HepG2 (cell line): ENCODE results near the gene TRIM37. TPM values are rescaled to one million over a fixed set of nuclear protein-coding genes. Genes with fewer than 3 reads are reported as not detected.

Experiments used
- CAMTA2 ChIP-seq: sonication (generic); formaldehyde crosslinking; IDR thresholded peaks from 2 replicates; pipeline ENCODE4 v1.4.0; 2020; ENCODE audit warnings: mild to moderate bottlenecking, missing genetic modification reagents, borderline replicate concordance
- JARID2 ChIP-seq: sonication (generic); formaldehyde crosslinking; IDR thresholded peaks from 2 replicates; pipeline ENCODE4 v1.8.1; 2023; ENCODE audit warnings: missing genetic modification reagents, inconsistent platforms; ENCODE audit not compliant: insufficient replicate concordance
- MAF1 ChIP-seq: sonication (generic); formaldehyde crosslinking; IDR thresholded peaks from 2 replicates; pipeline ENCODE4 v1.5.0; 2020; ENCODE audit warnings: missing genetic modification reagents, borderline replicate concordance
- MIER2 ChIP-seq: IDR thresholded peaks from 2 replicates; pipeline ENCODE4 v1.6.1; 2016; ENCODE audit warnings: missing biosample characterization, missing genetic modification reagents
- PHF20 ChIP-seq: sonication (generic); formaldehyde crosslinking; IDR thresholded peaks from 2 replicates; pipeline ENCODE4 v1.5.0; 2020; ENCODE audit warnings: mild to moderate bottlenecking, missing genetic modification reagents
- SMAD9 ChIP-seq: sonication (generic); formaldehyde crosslinking; IDR thresholded peaks from 2 replicates; pipeline ENCODE4 v1.5.1; 2020; ENCODE audit warnings: mild to moderate bottlenecking, missing genetic modification reagents
- TGIF2 ChIP-seq: IDR thresholded peaks from 2 replicates; pipeline ENCODE4 v1.6.1; 2016; ENCODE audit warnings: control low read depth, missing compliant biosample characterization
- ZNF143 ChIP-seq: sonication (generic); formaldehyde crosslinking; IDR thresholded peaks from 2 replicates; pipeline ENCODE4 v1.4.0; 2020; ENCODE audit warnings: missing genetic modification reagents
- ZNF230 ChIP-seq: sonication (generic); formaldehyde crosslinking; IDR thresholded peaks from 2 replicates; pipeline ENCODE4 v1.4.0; 2020; ENCODE audit warnings: mild to moderate bottlenecking, missing genetic modification reagents
- ZNF234 ChIP-seq: sonication (generic); formaldehyde crosslinking; conservative IDR thresholded peaks from 2 replicates; pipeline ENCODE4 v1.5.1; 2020; ENCODE audit warnings: mild to moderate bottlenecking, missing genetic modification reagents
- ZNF460 ChIP-seq: sonication (generic); formaldehyde crosslinking; IDR thresholded peaks from 2 replicates; pipeline ENCODE4 v1.5.1; 2020; ENCODE audit warnings: missing genetic modification reagents, mild to moderate bottlenecking, borderline replicate concordance
- ZNF775 ChIP-seq: sonication (generic); formaldehyde crosslinking; IDR thresholded peaks from 2 replicates; pipeline ENCODE4 v1.4.0; 2020; ENCODE audit warnings: missing genetic modification reagents, mild to moderate bottlenecking, moderate library complexity, borderline replicate concordance
- polyA plus RNA-seq, 8 experiments: library from polyadenylated mRNA; depleted of rRNA in 3 of 8; stranded (reverse) in 7 of 8; unstranded in 1 of 8; fragments of >200 nt; fragmentation: Illumina TruSeq in 4 of 8; extraction: Trizol in 4 of 8; gene quantifications; 2 replicates each; pipeline versions ENCODE4 v1.2.1 to v1.2.3, GENCODE V29; 2011 to 2016; ENCODE audit warnings: low read depth in 4 of 8, missing spikeins in 1 of 8, mixed read lengths in 1 of 8; ENCODE audit not compliant: insufficient read depth in 1 of 8
- total RNA-seq, 5 experiments: library from RNA; depleted of rRNA; stranded (reverse); fragments of >200 nt; fragmentation: Illumina TruSeq; extraction: Trizol; gene quantifications; 2 replicates each; pipeline ENCODE4 v1.2.3, GENCODE V29; 2016; ENCODE audit warnings: low read depth in 1 of 5
- TF ChIP-seq, protein P1 (sequence below): sonication (generic); formaldehyde crosslinking; conservative IDR thresholded peaks from 2 replicates; pipeline ENCODE4 v1.8.0; 2022; ENCODE audit warnings: missing genetic modification reagents
- TF ChIP-seq, protein P2 (sequence below): IDR thresholded peaks from 2 replicates; pipeline ENCODE4 v1.6.1; 2016
- TF ChIP-seq, protein P3 (sequence below): sonication (generic); formaldehyde crosslinking; IDR thresholded peaks from 2 replicates; pipeline ENCODE4 v1.4.0; 2020; ENCODE audit warnings: missing genetic modification reagents
- TF ChIP-seq, protein P4 (sequence below): sonication (generic); formaldehyde crosslinking; IDR thresholded peaks from 2 replicates; pipeline ENCODE4 v1.5.0; 2020; ENCODE audit warnings: mild to moderate bottlenecking, missing genetic modification reagents, moderate library complexity

Gene TRIM37
- total and polyA plus RNA-seq, 2 of the 13 experiments (the other 11 are each of a cell fraction or from before 2014, with no cell fraction given), result 12.4 to 39.1 TPM

DNA sequence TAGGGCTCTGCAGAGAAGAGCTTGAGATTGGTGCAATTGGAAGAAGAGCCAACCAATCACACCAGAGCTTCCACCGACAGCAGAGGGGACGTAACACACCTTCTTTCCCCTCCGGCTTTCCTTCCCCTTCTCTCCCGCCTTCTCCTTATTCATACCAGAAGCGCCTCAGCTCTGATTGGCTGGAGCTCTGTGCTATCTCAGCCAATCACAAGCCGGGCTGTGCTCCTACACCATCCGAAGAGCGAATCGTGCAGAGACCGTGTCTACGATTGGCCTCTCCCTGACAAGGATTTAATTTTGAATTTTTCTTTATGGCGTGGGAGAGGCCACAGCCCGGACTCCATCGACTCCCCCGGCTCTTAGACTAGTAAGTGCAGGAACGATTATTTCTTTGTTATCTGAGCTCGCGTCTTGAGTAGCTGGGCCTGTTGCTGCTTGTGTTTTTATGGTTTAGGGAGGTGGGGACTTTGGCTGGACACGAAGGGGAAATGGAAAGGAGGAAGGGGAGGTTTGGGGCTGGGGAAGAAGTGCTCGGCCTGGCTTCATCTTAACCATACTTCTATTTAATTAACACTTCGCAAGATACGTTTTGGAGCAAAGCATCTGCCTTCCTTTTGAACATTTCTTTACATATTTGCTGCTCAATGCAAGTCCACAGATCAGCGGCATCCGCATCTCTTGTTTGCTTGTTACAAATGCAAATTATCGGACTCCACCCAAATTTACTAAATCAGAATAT is 48.9 kb upstream of the TRIM37 start, which contains the start of gene PRR11 (continued):
- TF ChIP-seq, protein P1, sequence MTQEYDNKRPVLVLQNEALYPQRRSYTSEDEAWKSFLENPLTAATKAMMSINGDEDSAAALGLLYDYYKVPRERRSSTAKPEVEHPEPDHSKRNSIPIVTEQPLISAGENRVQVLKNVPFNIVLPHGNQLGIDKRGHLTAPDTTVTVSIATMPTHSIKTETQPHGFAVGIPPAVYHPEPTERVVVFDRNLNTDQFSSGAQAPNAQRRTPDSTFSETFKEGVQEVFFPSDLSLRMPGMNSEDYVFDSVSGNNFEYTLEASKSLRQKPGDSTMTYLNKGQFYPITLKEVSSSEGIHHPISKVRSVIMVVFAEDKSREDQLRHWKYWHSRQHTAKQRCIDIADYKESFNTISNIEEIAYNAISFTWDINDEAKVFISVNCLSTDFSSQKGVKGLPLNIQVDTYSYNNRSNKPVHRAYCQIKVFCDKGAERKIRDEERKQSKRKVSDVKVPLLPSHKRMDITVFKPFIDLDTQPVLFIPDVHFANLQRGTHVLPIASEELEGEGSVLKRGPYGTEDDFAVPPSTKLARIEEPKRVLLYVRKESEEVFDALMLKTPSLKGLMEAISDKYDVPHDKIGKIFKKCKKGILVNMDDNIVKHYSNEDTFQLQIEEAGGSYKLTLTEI (CRISPR knock-in tag), result no peak
- TF ChIP-seq, protein P2, sequence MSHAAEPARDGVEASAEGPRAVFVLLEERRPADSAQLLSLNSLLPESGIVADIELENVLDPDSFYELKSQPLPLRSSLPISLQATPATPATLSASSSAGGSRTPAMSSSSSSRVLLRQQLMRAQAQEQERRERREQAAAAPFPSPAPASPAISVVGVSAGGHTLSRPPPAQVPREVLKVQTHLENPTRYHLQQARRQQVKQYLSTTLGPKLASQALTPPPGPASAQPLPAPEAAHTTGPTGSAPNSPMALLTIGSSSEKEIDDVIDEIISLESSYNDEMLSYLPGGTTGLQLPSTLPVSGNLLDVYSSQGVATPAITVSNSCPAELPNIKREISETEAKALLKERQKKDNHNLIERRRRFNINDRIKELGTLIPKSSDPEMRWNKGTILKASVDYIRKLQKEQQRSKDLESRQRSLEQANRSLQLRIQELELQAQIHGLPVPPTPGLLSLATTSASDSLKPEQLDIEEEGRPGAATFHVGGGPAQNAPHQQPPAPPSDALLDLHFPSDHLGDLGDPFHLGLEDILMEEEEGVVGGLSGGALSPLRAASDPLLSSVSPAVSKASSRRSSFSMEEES, result no peak
- TF ChIP-seq PHF20 (CRISPR knock-in tag) (no peak), SMAD9 (CRISPR knock-in tag) (no peak), CAMTA2 (CRISPR knock-in tag) (no peak), TGIF2 (peak; percentile 97), ZNF775 (CRISPR knock-in tag) (no peak; the same call in 1 of the 2 replicates), MIER2 (CRISPR knock-in tag) (no peak), ZNF230 (CRISPR knock-in tag) (no peak), MAF1 (CRISPR knock-in tag) (no peak), ZNF460 (CRISPR knock-in tag) (no peak; the same call in 1 of the 2 replicates), ZNF143 (no peak), JARID2 (CRISPR knock-in tag) (no peak), ZNF234 (CRISPR knock-in tag) (no peak)
- TF ChIP-seq, protein P3, sequence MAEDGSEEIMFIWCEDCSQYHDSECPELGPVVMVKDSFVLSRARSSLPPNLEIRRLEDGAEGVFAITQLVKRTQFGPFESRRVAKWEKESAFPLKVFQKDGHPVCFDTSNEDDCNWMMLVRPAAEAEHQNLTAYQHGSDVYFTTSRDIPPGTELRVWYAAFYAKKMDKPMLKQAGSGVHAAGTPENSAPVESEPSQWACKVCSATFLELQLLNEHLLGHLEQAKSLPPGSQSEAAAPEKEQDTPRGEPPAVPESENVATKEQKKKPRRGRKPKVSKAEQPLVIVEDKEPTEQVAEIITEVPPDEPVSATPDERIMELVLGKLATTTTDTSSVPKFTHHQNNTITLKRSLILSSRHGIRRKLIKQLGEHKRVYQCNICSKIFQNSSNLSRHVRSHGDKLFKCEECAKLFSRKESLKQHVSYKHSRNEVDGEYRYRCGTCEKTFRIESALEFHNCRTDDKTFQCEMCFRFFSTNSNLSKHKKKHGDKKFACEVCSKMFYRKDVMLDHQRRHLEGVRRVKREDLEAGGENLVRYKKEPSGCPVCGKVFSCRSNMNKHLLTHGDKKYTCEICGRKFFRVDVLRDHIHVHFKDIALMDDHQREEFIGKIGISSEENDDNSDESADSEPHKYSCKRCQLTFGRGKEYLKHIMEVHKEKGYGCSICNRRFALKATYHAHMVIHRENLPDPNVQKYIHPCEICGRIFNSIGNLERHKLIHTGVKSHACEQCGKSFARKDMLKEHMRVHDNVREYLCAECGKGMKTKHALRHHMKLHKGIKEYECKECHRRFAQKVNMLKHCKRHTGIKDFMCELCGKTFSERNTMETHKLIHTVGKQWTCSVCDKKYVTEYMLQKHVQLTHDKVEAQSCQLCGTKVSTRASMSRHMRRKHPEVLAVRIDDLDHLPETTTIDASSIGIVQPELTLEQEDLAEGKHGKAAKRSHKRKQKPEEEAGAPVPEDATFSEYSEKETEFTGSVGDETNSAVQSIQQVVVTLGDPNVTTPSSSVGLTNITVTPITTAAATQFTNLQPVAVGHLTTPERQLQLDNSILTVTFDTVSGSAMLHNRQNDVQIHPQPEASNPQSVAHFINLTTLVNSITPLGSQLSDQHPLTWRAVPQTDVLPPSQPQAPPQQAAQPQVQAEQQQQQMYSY (CRISPR knock-in tag), result no peak
- TF ChIP-seq, protein P4, sequence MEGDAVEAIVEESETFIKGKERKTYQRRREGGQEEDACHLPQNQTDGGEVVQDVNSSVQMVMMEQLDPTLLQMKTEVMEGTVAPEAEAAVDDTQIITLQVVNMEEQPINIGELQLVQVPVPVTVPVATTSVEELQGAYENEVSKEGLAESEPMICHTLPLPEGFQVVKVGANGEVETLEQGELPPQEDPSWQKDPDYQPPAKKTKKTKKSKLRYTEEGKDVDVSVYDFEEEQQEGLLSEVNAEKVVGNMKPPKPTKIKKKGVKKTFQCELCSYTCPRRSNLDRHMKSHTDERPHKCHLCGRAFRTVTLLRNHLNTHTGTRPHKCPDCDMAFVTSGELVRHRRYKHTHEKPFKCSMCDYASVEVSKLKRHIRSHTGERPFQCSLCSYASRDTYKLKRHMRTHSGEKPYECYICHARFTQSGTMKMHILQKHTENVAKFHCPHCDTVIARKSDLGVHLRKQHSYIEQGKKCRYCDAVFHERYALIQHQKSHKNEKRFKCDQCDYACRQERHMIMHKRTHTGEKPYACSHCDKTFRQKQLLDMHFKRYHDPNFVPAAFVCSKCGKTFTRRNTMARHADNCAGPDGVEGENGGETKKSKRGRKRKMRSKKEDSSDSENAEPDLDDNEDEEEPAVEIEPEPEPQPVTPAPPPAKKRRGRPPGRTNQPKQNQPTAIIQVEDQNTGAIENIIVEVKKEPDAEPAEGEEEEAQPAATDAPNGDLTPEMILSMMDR (CRISPR knock-in tag), result no peak
